SU-DHL-6 (cell line): Measurements from ENCODE around the gene SLC1A1.

ENCODE experiments used
- H2AFZ ChIP-seq: fragments of 200-600 bp; sonication (generic); 2 replicates; pipeline ENCODE4 v1.6.1; 2014; ENCODE audit warnings: low read depth, mild to moderate bottlenecking, moderate library complexity, mixed read lengths, antibody characterized with exemption, low read length; ENCODE audit not compliant: severe bottlenecking
- H3F3A ChIP-seq: fragments of 200-600 bp; shearing (Covaris generic); 2 replicates; pipeline ENCODE4 v1.6.0; 2016; ENCODE audit warnings: antibody characterized with exemption, mild to moderate bottlenecking; ENCODE audit not compliant: insufficient read depth
- H3K27ac ChIP-seq: fragments of 200-600 bp; sonication (generic); 2 replicates; pipeline ENCODE4 v1.5.1; 2016; ENCODE audit warnings: low read depth, mild to moderate bottlenecking, low read length, moderate library complexity, mixed read lengths
- H3K27me3 ChIP-seq: fragments of 200-600 bp; sonication (generic), shearing (Covaris generic); 2 replicates; pipeline ENCODE4 v1.6.0; 2014; ENCODE audit warnings: mild to moderate bottlenecking, low read length
- H3K36me3 ChIP-seq: fragments of 200-600 bp; sonication (generic); 2 replicates; pipeline ENCODE4 v1.6.1; 2014; ENCODE audit warnings: mild to moderate bottlenecking, low read length, mixed read lengths
- H3K4me2 ChIP-seq: fragments of 300-600, 200-600 bp; shearing (Covaris generic), sonication (generic); 2 replicates; pipeline ENCODE4 v1.6.0; 2014; ENCODE audit warnings: low read length, low read depth, mild to moderate bottlenecking; ENCODE audit not compliant: poor library complexity, severe bottlenecking
- H3K4me3 ChIP-seq: fragments of 200-600 bp; sonication (generic); 2 replicates; pipeline ENCODE4 v1.5.1; 2014; ENCODE audit warnings: antibody characterized with exemption, low read length, mild to moderate bottlenecking, mixed read lengths; ENCODE audit not compliant: insufficient read depth, poor library complexity, severe bottlenecking
- H3K79me2 ChIP-seq: fragments of 200-600 bp; sonication (generic); 2 replicates; pipeline ENCODE4 v1.6.1; 2014; ENCODE audit warnings: mild to moderate bottlenecking, low read length, moderate library complexity; ENCODE audit not compliant: insufficient read depth
- H3K9ac ChIP-seq: fragments of 200-600 bp; sonication (generic); 2 replicates; pipeline ENCODE4 v1.7.0; 2014; ENCODE audit warnings: mild to moderate bottlenecking, low read length
- H3K9me2 ChIP-seq: fragments of 200-600 bp; sonication (generic); replicated peaks from 2 replicates; pipeline ENCODE4 v1.6.1; 2014; ENCODE audit warnings: low read length; ENCODE audit not compliant: insufficient read depth
- H3K9me3 ChIP-seq: fragments of 200-600 bp; sonication (generic); 2 replicates; pipeline ENCODE4 v1.6.1; 2014; ENCODE audit warnings: low read length, mixed read lengths; ENCODE audit not compliant: insufficient read depth
- H4K20me1 ChIP-seq: fragments of 200-600 bp; sonication (generic); 2 replicates; pipeline ENCODE4 v1.6.1; 2014; ENCODE audit warnings: low read depth, mild to moderate bottlenecking, antibody characterized with exemption, low read length, moderate library complexity, mixed read lengths
- CTCF ChIP-seq: fragments of 200-600 bp; sonication (generic); IDR thresholded peaks from one replicate; pipeline ENCODE4 v1.5.1; 2017; ENCODE audit warnings: antibody characterized with exemption, mild to moderate bottlenecking, low read length, moderate library complexity; ENCODE audit not compliant: insufficient read depth, poor library complexity, severe bottlenecking
- EZH2phosphoT487 ChIP-seq: fragments of 200-600 bp; sonication (generic), shearing (Covaris generic); conservative IDR thresholded peaks from 2 replicates; pipeline ENCODE4 v1.6.1; 2018; ENCODE audit warnings: mild to moderate bottlenecking, antibody characterized with exemption, low read length, moderate library complexity, mixed read lengths

The SLC1A1 gene

GRCh38 chr9:4567601-4568000 lies 77.3 kb downstream of the SLC1A1 start:
- Histone ChIP-seq H3K9me3 (no peaks in the 10 kb centered on the region), H3K9me2 (no peaks in the 10 kb centered on the region), H3F3A (no peaks in the 10 kb centered on the region), H3K4me3 (no peak overlapping the region), H3K36me3 (no peaks in the 10 kb centered on the region), H3K27ac (no peak overlapping the region), H3K4me2 (no peak overlapping the region), H2AFZ (no peak overlapping the region), H3K9ac (no peak overlapping the region), H3K79me2 (no peaks in the 10 kb centered on the region), H3K27me3 (no peaks in the 10 kb centered on the region), H4K20me1 (no peaks in the 10 kb centered on the region)
- TF ChIP-seq EZH2phosphoT487 (no peak), CTCF (no peak)

GRCh38 chr9:4569101-4569500 lies 78.8 kb downstream of the SLC1A1 start:
- no peaks in the 10 kb centered on the region for H3K79me2 ChIP-seq
- H3K36me3 ChIP-seq = no peaks in the 10 kb centered on the region
- no peak overlapping the region for H3K9ac ChIP-seq
- no peak overlapping the region for H3K4me3 ChIP-seq
- no peaks in the 10 kb centered on the region for H4K20me1 ChIP-seq
- no peak for TF ChIP-seq EZH2phosphoT487
- no peaks in the 10 kb centered on the region for H3K9me2 ChIP-seq
- H2AFZ ChIP-seq = no peak overlapping the region
- no peaks in the 10 kb centered on the region for H3F3A ChIP-seq
- no peak overlapping the region for H3K4me2 ChIP-seq
- H3K27me3 ChIP-seq = no peaks in the 10 kb centered on the region
- H3K27ac ChIP-seq = no peak overlapping the region
- no peaks in the 10 kb centered on the region for H3K9me3 ChIP-seq

- Histone ChIP-seq H2AFZ (no peak overlapping the region), H3K9me2 (no peaks in the 10 kb centered on the region), H3K27me3 (no peaks in the 10 kb centered on the region), H3K36me3 (no peaks in the 10 kb centered on the region), H3F3A (no peaks in the 10 kb centered on the region), H3K79me2 (no peaks in the 10 kb centered on the region), H3K4me3 (no peak overlapping the region), H3K4me2 (no peak overlapping the region), H3K9me3 (no peaks in the 10 kb centered on the region), H3K27ac (no peak overlapping the region), H3K9ac (no peak overlapping the region), H4K20me1 (no peaks in the 10 kb centered on the region)
- TF ChIP-seq CTCF = no peak
- no peak for TF ChIP-seq EZH2phosphoT487
These were observed 82.0 kb downstream of the SLC1A1 start for GRCh38 chr9:4572184-4572826.

GRCh38 chr9:4573176-4573575 lies 82.9 kb downstream of the SLC1A1 start:
- H3K4me3 ChIP-seq = no peak overlapping the region
- H3K4me2 ChIP-seq = no peak overlapping the region
- TF ChIP-seq CTCF (no peak), EZH2phosphoT487 (no peak)
- H3K79me2 ChIP-seq = no peaks in the 10 kb centered on the region
- H3K9ac ChIP-seq = no peak overlapping the region
- no peaks in the 10 kb centered on the region for H3K36me3 ChIP-seq
- H3F3A ChIP-seq = no peaks in the 10 kb centered on the region
- no peak overlapping the region for H2AFZ ChIP-seq
- H3K9me3 ChIP-seq = no peaks in the 10 kb centered on the region
- H3K27ac ChIP-seq = no peak overlapping the region
- H3K27me3 ChIP-seq = no peaks in the 10 kb centered on the region
- H3K9me2 ChIP-seq = no peaks in the 10 kb centered on the region
- H4K20me1 ChIP-seq = no peaks in the 10 kb centered on the region
